ENCODE measurements around the gene KRTAP5-4.

KRTAP5-4 gene

GRCh38 chr11:1660111-1660867 lies 38.4 kb upstream of the KRTAP5-4 start:
- Histone ChIP-seq H3K4me1 (ENCODE audit: insufficient read depth, low read length) (no peaks in the 10 kb centered on the region), H3K36me3 (ENCODE audit: insufficient read depth, low read length) (no peaks in the 10 kb centered on the region), H3K9me3 (ENCODE audit: low read length) (no peaks in the 10 kb centered on the region), H3K27ac (ENCODE audit: low read depth, low read length) (no peak overlapping the region), H3K27me3 (ENCODE audit: control insufficient read depth in 1 of 2, insufficient read depth in 2 of 2, low read length in 2 of 2) (no peaks in the 10 kb centered on the region), H3K9ac (ENCODE audit: low read length) (no peak overlapping the region), H3K4me3 (ENCODE audit: low read depth in 1 of 2, low read length in 2 of 2) (no peak overlapping the region)

GRCh38 chr11:1659506-1659905 lies 37.6 kb upstream of the KRTAP5-4 start:
- peaks cover 0 to 4% of the 10 kb centered on the region in 2 donors for H3K27me3 ChIP-seq (ENCODE audit: control insufficient read depth in 1 of 2, insufficient read depth in 2 of 2, low read length in 2 of 2)
- H3K9ac ChIP-seq (ENCODE audit: low read length) = no peak overlapping the region
- no peaks in the 10 kb centered on the region for H3K9me3 ChIP-seq (ENCODE audit: low read length)
- no peaks in the 10 kb centered on the region for H3K36me3 ChIP-seq (ENCODE audit: insufficient read depth, low read length)
- H3K27ac ChIP-seq (ENCODE audit: low read depth, low read length) = no peak overlapping the region
- H3K4me1 ChIP-seq (ENCODE audit: insufficient read depth, low read length) = no peaks in the 10 kb centered on the region
- H3K4me3 ChIP-seq (ENCODE audit: low read depth in 1 of 2, low read length in 2 of 2) = no peak overlapping the region

- Histone ChIP-seq H3K9ac (ENCODE audit: low read length) (no peak overlapping the region), H3K27ac (ENCODE audit: low read depth, low read length) (no peak overlapping the region)
Observed at GRCh38 chr11:1656670-1657069, 34.7 kb upstream of the KRTAP5-4 start.

GRCh38 chr11:1656061-1656441 lies 34.1 kb upstream of the KRTAP5-4 start:
- Histone ChIP-seq H3K4me3 (ENCODE audit: low read depth in 1 of 2, low read length in 2 of 2) (no peak overlapping the region), H3K4me1 (ENCODE audit: insufficient read depth, low read length) (no peaks in the 10 kb centered on the region), H3K9me3 (ENCODE audit: low read length) (no peaks in the 10 kb centered on the region), H3K27ac (ENCODE audit: low read depth, low read length) (no peak overlapping the region), H3K36me3 (ENCODE audit: insufficient read depth, low read length) (no peaks in the 10 kb centered on the region), H3K9ac (ENCODE audit: low read length) (no peak overlapping the region), H3K27me3 (ENCODE audit: control insufficient read depth in 1 of 2, insufficient read depth in 2 of 2, low read length in 2 of 2) (peaks cover 0 to 5% of the 10 kb centered on the region in 2 donors)

More at GRCh38 chr11:1656670-1657069, 34.7 kb upstream of the KRTAP5-4 start:
- Histone ChIP-seq H3K9me3 (ENCODE audit: low read length) (no peaks in the 10 kb centered on the region), H3K27me3 (ENCODE audit: control insufficient read depth in 1 of 2, insufficient read depth in 2 of 2, low read length in 2 of 2) (peaks cover 0 to 5% of the 10 kb centered on the region in 2 donors), H3K36me3 (ENCODE audit: insufficient read depth, low read length) (no peaks in the 10 kb centered on the region), H3K4me3 (ENCODE audit: low read depth in 1 of 2, low read length in 2 of 2) (no peak overlapping the region), H3K4me1 (ENCODE audit: insufficient read depth, low read length) (no peaks in the 10 kb centered on the region)

- H3K4me1 ChIP-seq (ENCODE audit: insufficient read depth, low read length) = no peaks in the 10 kb centered on the region
- H3K27ac ChIP-seq (ENCODE audit: low read depth, low read length) = no peak overlapping the region
Observed at GRCh38 chr11:1655168-1656060, 33.5 kb upstream of the KRTAP5-4 start.

GRCh38 chr11:1654388-1655167 lies 32.6 kb upstream of the KRTAP5-4 start:
- Histone ChIP-seq H3K9me3 (ENCODE audit: low read length) (no peaks in the 10 kb centered on the region), H3K4me1 (ENCODE audit: insufficient read depth, low read length) (no peaks in the 10 kb centered on the region), H3K27ac (ENCODE audit: low read depth, low read length) (no peak overlapping the region), H3K9ac (ENCODE audit: low read length) (no peak overlapping the region), H3K36me3 (ENCODE audit: insufficient read depth, low read length) (no peaks in the 10 kb centered on the region), H3K4me3 (ENCODE audit: low read depth in 1 of 2, low read length in 2 of 2) (no peak overlapping the region), H3K27me3 (ENCODE audit: control insufficient read depth in 1 of 2, insufficient read depth in 2 of 2, low read length in 2 of 2) (peaks cover 0 to 5% of the 10 kb centered on the region in 2 donors)

More at GRCh38 chr11:1655168-1656060, 33.5 kb upstream of the KRTAP5-4 start:
- Histone ChIP-seq H3K9me3 (ENCODE audit: low read length) (no peaks in the 10 kb centered on the region), H3K27me3 (ENCODE audit: control insufficient read depth in 1 of 2, insufficient read depth in 2 of 2, low read length in 2 of 2) (peaks cover 0 to 5% of the 10 kb centered on the region in 2 donors), H3K36me3 (ENCODE audit: insufficient read depth, low read length) (no peaks in the 10 kb centered on the region), H3K9ac (ENCODE audit: low read length) (no peak overlapping the region), H3K4me3 (ENCODE audit: low read depth in 1 of 2, low read length in 2 of 2) (no peak overlapping the region)

GRCh38 chr11:1653541-1654387 lies 31.8 kb upstream of the KRTAP5-4 start:
- no peak overlapping the region for H3K9ac ChIP-seq (ENCODE audit: low read length)
- no peak overlapping the region for H3K27ac ChIP-seq (ENCODE audit: low read depth, low read length)
- peaks cover 0 to 5% of the 10 kb centered on the region in 2 donors for H3K27me3 ChIP-seq (ENCODE audit: control insufficient read depth in 1 of 2, insufficient read depth in 2 of 2, low read length in 2 of 2)
- no peaks in the 10 kb centered on the region for H3K4me1 ChIP-seq (ENCODE audit: insufficient read depth, low read length)
- no peaks in the 10 kb centered on the region for H3K36me3 ChIP-seq (ENCODE audit: insufficient read depth, low read length)
- no peaks in the 10 kb centered on the region for H3K9me3 ChIP-seq (ENCODE audit: low read length)
- H3K4me3 ChIP-seq (ENCODE audit: low read depth in 1 of 2, low read length in 2 of 2) = no peak overlapping the region

- Histone ChIP-seq H3K9ac (ENCODE audit: low read length) (no peak overlapping the region), H3K27me3 (ENCODE audit: control insufficient read depth in 1 of 2, insufficient read depth in 2 of 2, low read length in 2 of 2) (peaks cover 0 to 5% of the 10 kb centered on the region in 2 donors), H3K9me3 (ENCODE audit: low read length) (no peaks in the 10 kb centered on the region), H3K27ac (ENCODE audit: low read depth, low read length) (no peak overlapping the region), H3K36me3 (ENCODE audit: insufficient read depth, low read length) (no peaks in the 10 kb centered on the region), H3K4me1 (ENCODE audit: insufficient read depth, low read length) (no peaks in the 10 kb centered on the region), H3K4me3 (ENCODE audit: low read depth in 1 of 2, low read length in 2 of 2) (no peak overlapping the region)
Observed at GRCh38 chr11:1652771-1653540, 31.0 kb upstream of the KRTAP5-4 start.

- Histone ChIP-seq H3K4me3 (ENCODE audit: low read depth in 1 of 2, low read length in 2 of 2) (no peak overlapping the region), H3K36me3 (ENCODE audit: insufficient read depth, low read length) (no peaks in the 10 kb centered on the region), H3K4me1 (ENCODE audit: insufficient read depth, low read length) (no peaks in the 10 kb centered on the region), H3K9ac (ENCODE audit: low read length) (no peak overlapping the region), H3K27me3 (ENCODE audit: control insufficient read depth in 1 of 2, insufficient read depth in 2 of 2, low read length in 2 of 2) (peaks cover 0 to 5% of the 10 kb centered on the region in 2 donors), H3K27ac (ENCODE audit: low read depth, low read length) (no peak overlapping the region), H3K9me3 (ENCODE audit: low read length) (no peaks in the 10 kb centered on the region)
Observed at GRCh38 chr11:1652442-1652770, 30.5 kb upstream of the KRTAP5-4 start.

GRCh38 chr11:1652026-1652425 lies 30.1 kb upstream of the KRTAP5-4 start:
- no peaks in the 10 kb centered on the region for H3K36me3 ChIP-seq (ENCODE audit: insufficient read depth, low read length)
- H3K27me3 ChIP-seq (ENCODE audit: control insufficient read depth in 1 of 2, insufficient read depth in 2 of 2, low read length in 2 of 2) = peaks cover 0 to 5% of the 10 kb centered on the region in 2 donors
- no peaks in the 10 kb centered on the region for H3K4me1 ChIP-seq (ENCODE audit: insufficient read depth, low read length)
- no peak overlapping the region for H3K4me3 ChIP-seq (ENCODE audit: low read depth in 1 of 2, low read length in 2 of 2)
- no peak overlapping the region for H3K9ac ChIP-seq (ENCODE audit: low read length)
- H3K27ac ChIP-seq (ENCODE audit: low read depth, low read length) = no peak overlapping the region
- H3K9me3 ChIP-seq (ENCODE audit: low read length) = no peaks in the 10 kb centered on the region

All from muscle layer of colon (tissue), 2 donors.